WTC11 (cell line): ENCODE data around the gene GLT8D2.

Experiments used
- JAZF1 ChIP-seq: fragments of 250-450 bp; sonication (Bioruptor Pico); IDR thresholded peaks from 2 replicates; pipeline ENCODE4 v1.9.0; 2021; ENCODE audit warnings: moderate library complexity, mild to moderate bottlenecking, inconsistent platforms
- NFYB ChIP-seq: sonication (generic); formaldehyde crosslinking; conservative IDR thresholded peaks from 2 replicates; pipeline ENCODE4 v1.8.0; 2022; ENCODE audit warnings: low read depth, missing genetic modification reagents
- NR3C1 ChIP-seq: sonication (generic); formaldehyde crosslinking; conservative IDR thresholded peaks from 2 replicates; pipeline ENCODE4 v1.8.1; 2023; ENCODE audit warnings: low read depth, mild to moderate bottlenecking, missing genetic modification reagents
- TEAD4 ChIP-seq: sonication (generic); formaldehyde crosslinking; IDR thresholded peaks from 2 replicates; pipeline ENCODE4 v1.8.0; 2022; ENCODE audit warnings: mild to moderate bottlenecking, missing genetic modification reagents
- TF ChIP-seq, protein P1 (sequence below): fragments of 200-600 bp; IDR thresholded peaks from 2 replicates; pipeline ENCODE4 v1.8.0; 2022; ENCODE audit warnings: antibody characterized with exemption
- TF ChIP-seq, protein P2 (sequence below): sonication (generic); formaldehyde crosslinking; IDR thresholded peaks from 2 replicates; pipeline ENCODE4 v1.8.0; 2023; ENCODE audit warnings: missing genetic modification reagents, mild to moderate bottlenecking, borderline replicate concordance

DNA sequence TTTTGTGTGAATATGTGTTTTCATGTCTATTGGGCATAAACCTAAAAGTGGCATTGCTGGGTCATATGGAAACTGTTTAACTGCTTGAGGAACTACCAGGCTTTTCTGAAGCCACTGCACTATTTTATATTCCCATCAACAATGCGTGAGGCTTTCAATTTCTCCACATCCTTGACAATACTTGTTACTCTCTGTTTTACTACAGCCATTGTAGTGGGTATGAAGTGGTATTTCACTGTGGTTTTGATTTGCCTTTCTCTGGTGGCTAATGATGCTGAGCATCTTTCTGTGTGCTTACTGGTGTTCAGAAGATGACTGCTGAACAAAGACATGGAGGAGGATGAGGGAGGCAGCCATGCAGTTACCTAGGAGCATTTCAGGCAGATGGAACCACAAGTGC is 97.5 kb downstream of the GLT8D2 start:
- TF ChIP-seq, protein P1, sequence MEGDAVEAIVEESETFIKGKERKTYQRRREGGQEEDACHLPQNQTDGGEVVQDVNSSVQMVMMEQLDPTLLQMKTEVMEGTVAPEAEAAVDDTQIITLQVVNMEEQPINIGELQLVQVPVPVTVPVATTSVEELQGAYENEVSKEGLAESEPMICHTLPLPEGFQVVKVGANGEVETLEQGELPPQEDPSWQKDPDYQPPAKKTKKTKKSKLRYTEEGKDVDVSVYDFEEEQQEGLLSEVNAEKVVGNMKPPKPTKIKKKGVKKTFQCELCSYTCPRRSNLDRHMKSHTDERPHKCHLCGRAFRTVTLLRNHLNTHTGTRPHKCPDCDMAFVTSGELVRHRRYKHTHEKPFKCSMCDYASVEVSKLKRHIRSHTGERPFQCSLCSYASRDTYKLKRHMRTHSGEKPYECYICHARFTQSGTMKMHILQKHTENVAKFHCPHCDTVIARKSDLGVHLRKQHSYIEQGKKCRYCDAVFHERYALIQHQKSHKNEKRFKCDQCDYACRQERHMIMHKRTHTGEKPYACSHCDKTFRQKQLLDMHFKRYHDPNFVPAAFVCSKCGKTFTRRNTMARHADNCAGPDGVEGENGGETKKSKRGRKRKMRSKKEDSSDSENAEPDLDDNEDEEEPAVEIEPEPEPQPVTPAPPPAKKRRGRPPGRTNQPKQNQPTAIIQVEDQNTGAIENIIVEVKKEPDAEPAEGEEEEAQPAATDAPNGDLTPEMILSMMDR, result no peak
- TF ChIP-seq NR3C1 (CRISPR knock-in tag) (no peak), NFYB (no peak), TEAD4 (no peak), JAZF1 (CRISPR knock-in tag) (no peak)
- TF ChIP-seq, protein P2, sequence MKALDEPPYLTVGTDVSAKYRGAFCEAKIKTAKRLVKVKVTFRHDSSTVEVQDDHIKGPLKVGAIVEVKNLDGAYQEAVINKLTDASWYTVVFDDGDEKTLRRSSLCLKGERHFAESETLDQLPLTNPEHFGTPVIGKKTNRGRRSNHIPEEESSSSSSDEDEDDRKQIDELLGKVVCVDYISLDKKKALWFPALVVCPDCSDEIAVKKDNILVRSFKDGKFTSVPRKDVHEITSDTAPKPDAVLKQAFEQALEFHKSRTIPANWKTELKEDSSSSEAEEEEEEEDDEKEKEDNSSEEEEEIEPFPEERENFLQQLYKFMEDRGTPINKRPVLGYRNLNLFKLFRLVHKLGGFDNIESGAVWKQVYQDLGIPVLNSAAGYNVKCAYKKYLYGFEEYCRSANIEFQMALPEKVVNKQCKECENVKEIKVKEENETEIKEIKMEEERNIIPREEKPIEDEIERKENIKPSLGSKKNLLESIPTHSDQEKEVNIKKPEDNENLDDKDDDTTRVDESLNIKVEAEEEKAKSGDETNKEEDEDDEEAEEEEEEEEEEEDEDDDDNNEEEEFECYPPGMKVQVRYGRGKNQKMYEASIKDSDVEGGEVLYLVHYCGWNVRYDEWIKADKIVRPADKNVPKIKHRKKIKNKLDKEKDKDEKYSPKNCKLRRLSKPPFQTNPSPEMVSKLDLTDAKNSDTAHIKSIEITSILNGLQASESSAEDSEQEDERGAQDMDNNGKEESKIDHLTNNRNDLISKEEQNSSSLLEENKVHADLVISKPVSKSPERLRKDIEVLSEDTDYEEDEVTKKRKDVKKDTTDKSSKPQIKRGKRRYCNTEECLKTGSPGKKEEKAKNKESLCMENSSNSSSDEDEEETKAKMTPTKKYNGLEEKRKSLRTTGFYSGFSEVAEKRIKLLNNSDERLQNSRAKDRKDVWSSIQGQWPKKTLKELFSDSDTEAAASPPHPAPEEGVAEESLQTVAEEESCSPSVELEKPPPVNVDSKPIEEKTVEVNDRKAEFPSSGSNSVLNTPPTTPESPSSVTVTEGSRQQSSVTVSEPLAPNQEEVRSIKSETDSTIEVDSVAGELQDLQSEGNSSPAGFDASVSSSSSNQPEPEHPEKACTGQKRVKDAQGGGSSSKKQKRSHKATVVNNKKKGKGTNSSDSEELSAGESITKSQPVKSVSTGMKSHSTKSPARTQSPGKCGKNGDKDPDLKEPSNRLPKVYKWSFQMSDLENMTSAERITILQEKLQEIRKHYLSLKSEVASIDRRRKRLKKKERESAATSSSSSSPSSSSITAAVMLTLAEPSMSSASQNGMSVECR (CRISPR knock-in tag), result no peak
